ENCODE data around the gene ESRP2.

Gene ESRP2

GRCh38 chr16:68263559-68264127 lies 27.7 kb upstream of the ESRP2 start:
- DNase-seq (ENCODE audit: low spot score): no peak

- DNase-seq (ENCODE audit: low spot score): no peak
These were observed 23.3 kb upstream of the ESRP2 start for GRCh38 chr16:68259007-68259825.

GRCh38 chr16:68257906-68258800 lies 22.2 kb upstream of the ESRP2 start:
- DNase-seq (ENCODE audit: low spot score): no peak

GRCh38 chr16:68257251-68257905 lies 21.5 kb upstream of the ESRP2 start:
- DNase-seq (ENCODE audit: low spot score): no peak

GRCh38 chr16:68255712-68256111 lies 19.8 kb upstream of the ESRP2 start:
- DNase-seq (ENCODE audit: low spot score): no peak

- no peak for DNase-seq (ENCODE audit: low spot score)
These were observed 17.8 kb upstream of the ESRP2 start for GRCh38 chr16:68253721-68254120.

- DNase-seq (ENCODE audit: low spot score): no peak
These were observed 16.5 kb upstream of the ESRP2 start for GRCh38 chr16:68252383-68252782.

- DNase-seq (ENCODE audit: low spot score): no peak
These were observed 15.9 kb upstream of the ESRP2 start for GRCh38 chr16:68251832-68252231.

- no peak for DNase-seq (ENCODE audit: low spot score)
These were observed 15.0 kb upstream of the ESRP2 start for GRCh38 chr16:68250951-68251350.

- no peak for DNase-seq (ENCODE audit: low spot score)
These were observed 13.4 kb upstream of the ESRP2 start for GRCh38 chr16:68249371-68249770.

GRCh38 chr16:68247932-68248331 lies 12.0 kb upstream of the ESRP2 start:
- DNase-seq (ENCODE audit: low spot score): no peak

- DNase-seq (ENCODE audit: low spot score): no peak
These were observed 11.5 kb upstream of the ESRP2 start for GRCh38 chr16:68247400-68247799.

- no peak for DNase-seq (ENCODE audit: low spot score)
These were observed 10.7 kb upstream of the ESRP2 start for GRCh38 chr16:68246666-68247065.

GRCh38 chr16:68246121-68246520 lies 10.2 kb upstream of the ESRP2 start:
- no peak for DNase-seq (ENCODE audit: low spot score)

GRCh38 chr16:68244903-68245853 lies 9.3 kb upstream of the ESRP2 start, which contains the start of gene PLA2G15:
PLA2G15 (plus strand) TSS chr16:68245373; CDS start chr16:68245427, 54 bp downstream.
- peak; percentile 99 for DNase-seq (ENCODE audit: low spot score)

- DNase-seq (ENCODE audit: low spot score): no peak
These were observed 8.6 kb upstream of the ESRP2 start for GRCh38 chr16:68244481-68244902.

GRCh38 chr16:68242926-68243858 lies 7.3 kb upstream of the ESRP2 start:
- no peak for DNase-seq (ENCODE audit: low spot score)

- no peak for DNase-seq (ENCODE audit: low spot score)
These were observed 6.2 kb upstream of the ESRP2 start for GRCh38 chr16:68242085-68242484.

- DNase-seq (ENCODE audit: low spot score): no peak
These were observed 2.1 kb upstream of the ESRP2 start for GRCh38 chr16:68238029-68238345.

All from D341Med (cell line).